ENCODE data around the gene UGT1A3. TPM values are rescaled to one million over a fixed set of nuclear protein-coding genes. Genes with fewer than 3 reads are reported as not detected.
"Not testable (repeated sequence)": the region's sequence is repeated elsewhere in the genome, so short reads cannot be mapped to it uniquely, and the experiment has no call there.

UGT1A3 gene
- polyA plus RNA-seq (ENCODE audit: insufficient read length), result not detected

GRCh38 chr2:233728723-233729301, at the start of gene UGT1A3:
TSS of gene UGT1A3 (plus strand) at chr2:233729042. CDS start at chr2:233729127, 85 bp downstream.
- no peak for DNase-seq (ENCODE audit: low read depth)

GRCh38 chr2:233679196-233679595, 49.6 kb upstream of the UGT1A3 start:
- DNase-seq (ENCODE audit: low read depth), result no peak

GRCh38 chr2:233680361-233681045, 48.3 kb upstream of the UGT1A3 start:
- no peak for DNase-seq (ENCODE audit: low read depth)

GRCh38 chr2:233681521-233682099, 47.2 kb upstream of the UGT1A3 start, which contains the start of gene UGT1A7:
TSS of gene UGT1A7 (plus strand) at chr2:233681901. CDS start at chr2:233681938, 37 bp downstream.
- DNase-seq (ENCODE audit: low read depth), result no peak

- no peak for DNase-seq (ENCODE audit: low read depth)
Measured at GRCh38 chr2:233684640-233685039, 44.2 kb upstream of the UGT1A3 start.

GRCh38 chr2:233686928-233687327, 41.9 kb upstream of the UGT1A3 start:
- no peak for DNase-seq (ENCODE audit: low read depth)

GRCh38 chr2:233688341-233688740, 40.5 kb upstream of the UGT1A3 start:
- DNase-seq (ENCODE audit: low read depth), result no peak

GRCh38 chr2:233689031-233689430, 39.8 kb upstream of the UGT1A3 start:
- DNase-seq (ENCODE audit: low read depth), result no peak

- no peak for DNase-seq (ENCODE audit: low read depth)
Measured at GRCh38 chr2:233689501-233689900, 39.3 kb upstream of the UGT1A3 start.

- no peak for DNase-seq (ENCODE audit: low read depth)
Measured at GRCh38 chr2:233690444-233690843, 38.4 kb upstream of the UGT1A3 start.

- no peak for DNase-seq (ENCODE audit: low read depth)
Measured at GRCh38 chr2:233691443-233692433, 37.1 kb upstream of the UGT1A3 start.

GRCh38 chr2:233692648-233693047, 36.2 kb upstream of the UGT1A3 start, which contains the start of gene UGT1A6:
TSS of gene UGT1A6 (plus strand) at chr2:233692890. CDS start at chr2:233693005, 115 bp downstream.
- DNase-seq (ENCODE audit: low read depth), result no peak

GRCh38 chr2:233693963-233694362, 34.9 kb upstream of the UGT1A3 start:
- DNase-seq (ENCODE audit: low read depth), result no peak

GRCh38 chr2:233698740-233699139, 30.1 kb upstream of the UGT1A3 start:
- DNase-seq (ENCODE audit: low read depth), result no peak

GRCh38 chr2:233699424-233700027, 29.3 kb upstream of the UGT1A3 start:
- DNase-seq (ENCODE audit: low read depth), result no peak

- no peak for DNase-seq (ENCODE audit: low read depth)
Measured at GRCh38 chr2:233700028-233700635, 28.7 kb upstream of the UGT1A3 start.

GRCh38 chr2:233700842-233701241, 28.0 kb upstream of the UGT1A3 start:
- DNase-seq (ENCODE audit: low read depth), result not testable (repeated sequence)

GRCh38 chr2:233702238-233702637, 26.6 kb upstream of the UGT1A3 start:
- no peak for DNase-seq (ENCODE audit: low read depth)

GRCh38 chr2:233705911-233706506, 22.8 kb upstream of the UGT1A3 start:
- no peak for DNase-seq (ENCODE audit: low read depth)

- no peak for DNase-seq (ENCODE audit: low read depth)
Measured at GRCh38 chr2:233706720-233707119, 22.1 kb upstream of the UGT1A3 start.
